AG04449 (cell line): Measurements from ENCODE around the gene VPS39.

Experiments
- CTCF ChIA-PET: fragments of 350-600 bp; formaldehyde crosslinking; extraction: SDS; loops from one replicate; lab custom pipeline; 2021; ENCODE audit warnings: antibody characterized with exemption; lab: Yijun Ruan, JAX
- POLR2A ChIA-PET: fragments of 400-600, 350-600 bp; formaldehyde crosslinking; extraction: SDS; loops from one replicate; lab custom pipeline; 2020; ENCODE audit warnings: antibody characterized with exemption, inconsistent platforms; lab: Yijun Ruan, JAX
- DNase-seq: peaks from one replicate; pipeline ENCODE4 v3.0.0-alpha.2; 2010; ENCODE audit warnings: low read depth, low spot score
- H3K4me3 ChIP-seq: 2 replicates; pipeline ENCODE4 v1.5.1; 2011; ENCODE audit warnings: low read depth, mild to moderate bottlenecking, control low read depth, low read length
- CTCF ChIP-seq: IDR thresholded peaks from one replicate; pipeline ENCODE4 v1.5.1; 2011; ENCODE audit warnings: mild to moderate bottlenecking, moderate library complexity, low read length, control low read depth, inconsistent platforms; ENCODE audit not compliant: insufficient read depth; ENCODE audit errors: missing control alignments

Gene VPS39

GRCh38 chr15:42193383-42193782 is 14.7 kb downstream of the VPS39 start:
- H3K4me3 ChIP-seq, result no peak overlapping the region
- no peak for DNase-seq
- no peak for TF ChIP-seq CTCF
- ChIA-PET POLR2A (no interaction called here), CTCF (interaction anchor here (0.6 to 1.3 kb wide), 4 partner anchors 9 to 192 kb away, joined by 3 to 6 read pairs (median 4); no protein-coding TSS in a partner anchor)

DNA sequence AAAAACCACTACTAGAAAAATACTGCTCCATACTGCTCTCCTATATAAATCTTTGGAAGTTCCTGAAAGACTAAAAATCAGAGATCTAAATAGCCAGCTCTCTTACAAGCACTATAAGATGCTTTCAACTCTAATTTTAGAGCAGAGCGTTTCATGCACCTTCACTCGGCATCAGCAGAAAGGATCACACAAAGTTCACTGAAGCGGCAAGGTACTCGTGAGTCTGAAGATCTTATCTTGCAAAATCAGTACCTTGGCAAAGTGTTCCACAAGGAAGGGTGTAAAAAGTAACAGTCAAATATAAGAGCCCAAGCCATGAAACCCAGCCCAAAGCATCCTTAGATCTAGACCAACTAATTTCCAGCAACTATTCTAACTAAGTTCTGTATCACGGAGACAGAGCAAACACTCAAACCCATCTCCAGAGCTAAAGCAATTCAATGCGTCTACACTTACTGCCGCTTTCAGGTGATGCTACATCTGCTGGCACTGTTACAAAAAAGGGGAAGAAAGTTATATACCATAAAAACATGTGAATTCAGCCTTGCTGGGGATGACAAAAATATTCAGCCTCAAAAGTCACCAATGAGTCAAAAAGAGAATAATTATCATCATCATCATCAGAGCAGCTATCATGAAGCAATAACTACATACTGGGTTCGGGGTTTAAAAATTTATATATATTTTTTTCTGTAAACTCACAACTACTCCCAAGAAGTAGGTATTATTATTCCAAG is 16.3 kb downstream of the VPS39 start:
- DNase-seq, result no peak
- POLR2A ChIA-PET, result interaction anchor here (0.6 kb wide), 1 partner anchor 128 kb away, joined by 4 read pairs; no protein-coding TSS in a partner anchor
- CTCF ChIA-PET, result interaction anchor here (1.2 kb wide), 1 partner anchor 9 kb away, joined by 4 read pairs; no protein-coding TSS in a partner anchor
- H3K4me3 ChIP-seq, result no peak overlapping the region
- TF ChIP-seq CTCF, result no peak

GRCh38 chr15:42190370-42190769 is 17.7 kb downstream of the VPS39 start:
- H3K4me3 ChIP-seq, result no peak overlapping the region
- TF ChIP-seq CTCF, result no peak
- ChIA-PET CTCF (no interaction called here), POLR2A (no interaction called here)
- no peak for DNase-seq

GRCh38 chr15:42185801-42186200 is 22.3 kb downstream of the VPS39 start:
- no peak for DNase-seq
- no peak for TF ChIP-seq CTCF
- CTCF ChIA-PET, result interaction anchor here (1.0 kb wide), 1 partner anchor 202 kb away, joined by 3 read pairs; no protein-coding TSS in a partner anchor
- no peak overlapping the region for H3K4me3 ChIP-seq
- POLR2A ChIA-PET, result no interaction called here

DNA sequence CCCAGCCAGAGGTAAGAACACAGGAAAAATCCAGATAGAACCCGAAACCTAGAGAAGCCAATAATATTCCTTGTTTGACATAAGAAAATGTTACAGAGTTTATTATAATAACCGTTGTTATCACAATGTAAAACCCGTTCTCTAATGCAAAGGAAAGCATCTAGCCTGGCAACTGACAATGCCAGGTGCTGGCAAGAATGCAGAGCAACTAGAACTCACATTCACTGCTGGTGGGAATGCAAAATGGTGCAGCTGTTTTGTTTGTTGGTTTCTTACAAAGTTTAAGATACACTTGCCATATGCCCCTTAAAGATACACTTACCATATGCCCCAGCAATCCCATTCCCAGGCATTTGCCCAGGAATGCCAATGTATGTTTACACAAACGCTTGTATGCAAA is 23.4 kb downstream of the VPS39 start:
- no peak overlapping the region for H3K4me3 ChIP-seq
- no peak for TF ChIP-seq CTCF
- DNase-seq, result no peak
- ChIA-PET CTCF (no interaction called here), POLR2A (no interaction called here)

DNA sequence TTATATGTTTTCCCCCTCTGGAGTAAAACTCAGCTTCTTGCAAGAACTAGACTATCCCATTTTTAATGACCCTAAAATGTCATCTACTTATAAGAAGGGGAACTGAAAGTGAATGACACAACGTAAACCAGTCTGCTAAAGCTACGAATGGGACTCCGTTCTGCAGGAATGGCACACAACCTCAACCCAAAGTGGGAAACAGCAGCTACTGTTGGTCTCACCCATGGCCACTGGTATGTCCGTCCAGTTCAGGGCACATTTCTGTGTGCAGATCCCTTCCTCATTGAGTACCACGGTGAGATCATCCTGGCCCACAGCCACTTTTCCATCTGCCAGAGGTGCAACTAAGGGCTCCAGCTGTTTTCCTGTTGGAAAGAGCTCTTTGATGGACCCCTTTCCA is 23.8 kb downstream of the VPS39 start:
- ChIA-PET CTCF (interaction anchor here (0.6 kb wide), 1 partner anchor 9 kb away, joined by 3 read pairs; no protein-coding TSS in a partner anchor), POLR2A (no interaction called here)
- no peak for TF ChIP-seq CTCF
- no peak for DNase-seq
- no peak overlapping the region for H3K4me3 ChIP-seq
